ENCODE measurements around the gene GSTM5. TPM values are rescaled to one million over a fixed set of nuclear protein-coding genes. Genes with fewer than 3 reads are reported as not detected.
"Not testable (repeated sequence)": the region's sequence is repeated elsewhere in the genome, so short reads cannot be mapped to it uniquely, and the experiment has no call there.

Gene GSTM5
- polyA plus RNA-seq, 1 donor: 7.2 TPM

- H3K27ac ChIP-seq (ENCODE audit: low read length); H3K4me1 ChIP-seq (ENCODE audit: control insufficient read depth, insufficient read depth, low read length); H3K9me3 ChIP-seq (ENCODE audit: control insufficient read depth, low read depth, low read length); DNase-seq; H3K27me3 ChIP-seq (ENCODE audit: control insufficient read depth, insufficient read depth, low read length); H3K4me3 ChIP-seq (ENCODE audit: low read length): not testable (repeated sequence)
- WGBS (ENCODE audit: insufficient coverage, low lambda C conversion rate): no CpG with 5 or more reads among the region's 10 CpGs
- H3K36me3 ChIP-seq (ENCODE audit: control insufficient read depth, insufficient read depth, low read length): peaks cover 44% of the 10 kb centered on the region
Observed at GRCh38 chr1:109748311-109748710, 36.3 kb downstream of the GSTM5 start.

- peaks cover 48% of the 10 kb centered on the region for H3K36me3 ChIP-seq (ENCODE audit: control insufficient read depth, insufficient read depth, low read length)
- no peak for DNase-seq
Observed at GRCh38 chr1:109749221-109749620, 37.2 kb downstream of the GSTM5 start.

GRCh38 chr1:109750241-109750882, 38.3 kb downstream of the GSTM5 start:
- Histone ChIP-seq H3K4me3 (ENCODE audit: low read length) (no peak overlapping the region), H3K27me3 (ENCODE audit: control insufficient read depth, insufficient read depth, low read length) (no peaks in the 10 kb centered on the region), H3K9me3 (ENCODE audit: control insufficient read depth, low read depth, low read length) (peaks cover 3% of the 10 kb centered on the region), H3K4me1 (ENCODE audit: control insufficient read depth, insufficient read depth, low read length) (no peaks in the 10 kb centered on the region), H3K27ac (ENCODE audit: low read length) (no peak overlapping the region), H3K36me3 (ENCODE audit: control insufficient read depth, insufficient read depth, low read length) (peaks cover 50% of the 10 kb centered on the region)
- no peak for DNase-seq
- WGBS (ENCODE audit: insufficient coverage, low lambda C conversion rate): no CpG with 5 or more reads among the region's 11 CpGs

More at GRCh38 chr1:109749221-109749620, 37.2 kb downstream of the GSTM5 start:
- Histone ChIP-seq H3K4me1 (ENCODE audit: control insufficient read depth, insufficient read depth, low read length) (no peaks in the 10 kb centered on the region), H3K27me3 (ENCODE audit: control insufficient read depth, insufficient read depth, low read length) (no peaks in the 10 kb centered on the region), H3K27ac (ENCODE audit: low read length) (no peak overlapping the region), H3K4me3 (ENCODE audit: low read length) (no peak overlapping the region), H3K9me3 (ENCODE audit: control insufficient read depth, low read depth, low read length) (peaks cover 3% of the 10 kb centered on the region)

GRCh38 chr1:109750920-109751319, 38.9 kb downstream of the GSTM5 start:
- Histone ChIP-seq H3K36me3 (ENCODE audit: control insufficient read depth, insufficient read depth, low read length) (peaks cover 55% of the 10 kb centered on the region), H3K9me3 (ENCODE audit: control insufficient read depth, low read depth, low read length) (peaks cover 3% of the 10 kb centered on the region), H3K27me3 (ENCODE audit: control insufficient read depth, insufficient read depth, low read length) (no peaks in the 10 kb centered on the region), H3K4me3 (ENCODE audit: low read length) (no peak overlapping the region), H3K4me1 (ENCODE audit: control insufficient read depth, insufficient read depth, low read length) (no peaks in the 10 kb centered on the region), H3K27ac (ENCODE audit: low read length) (no peak overlapping the region)
- WGBS (ENCODE audit: insufficient coverage, low lambda C conversion rate): no CpG with 5 or more reads among the region's 6 CpGs
- no peak for DNase-seq

- WGBS (ENCODE audit: insufficient coverage, low lambda C conversion rate): no CpG with 5 or more reads among the region's 12 CpGs
- peaks cover 62% of the 10 kb centered on the region for H3K36me3 ChIP-seq (ENCODE audit: control insufficient read depth, insufficient read depth, low read length)
- DNase-seq: no peak
Observed at GRCh38 chr1:109751531-109752260, 39.6 kb downstream of the GSTM5 start.

GRCh38 chr1:109754738-109755137, 42.7 kb downstream of the GSTM5 start:
- Histone ChIP-seq H3K27me3 (ENCODE audit: control insufficient read depth, insufficient read depth, low read length) (no peaks in the 10 kb centered on the region), H3K4me1 (ENCODE audit: control insufficient read depth, insufficient read depth, low read length) (peaks cover 2% of the 10 kb centered on the region), H3K27ac (ENCODE audit: low read length) (no peak overlapping the region), H3K9me3 (ENCODE audit: control insufficient read depth, low read depth, low read length) (no peaks in the 10 kb centered on the region), H3K4me3 (ENCODE audit: low read length) (no peak overlapping the region), H3K36me3 (ENCODE audit: control insufficient read depth, insufficient read depth, low read length) (peaks cover 84% of the 10 kb centered on the region)
- WGBS (ENCODE audit: insufficient coverage, low lambda C conversion rate): 73% methylated on average over 2 of the region's 2 CpGs
- DNase-seq: no peak

More at GRCh38 chr1:109751531-109752260, 39.6 kb downstream of the GSTM5 start:
- H3K27ac ChIP-seq (ENCODE audit: low read length): no peak overlapping the region
- H3K4me1 ChIP-seq (ENCODE audit: control insufficient read depth, insufficient read depth, low read length): no peaks in the 10 kb centered on the region
- peaks cover 3% of the 10 kb centered on the region for H3K9me3 ChIP-seq (ENCODE audit: control insufficient read depth, low read depth, low read length)
- H3K4me3 ChIP-seq (ENCODE audit: low read length): no peak overlapping the region
- no peaks in the 10 kb centered on the region for H3K27me3 ChIP-seq (ENCODE audit: control insufficient read depth, insufficient read depth, low read length)

- 86% methylated on average over 1 of the region's 5 CpGs for WGBS (ENCODE audit: insufficient coverage, low lambda C conversion rate)
Observed at GRCh38 chr1:109756325-109756724, 44.3 kb downstream of the GSTM5 start.

GRCh38 chr1:109756848-109757521, 44.9 kb downstream of the GSTM5 start:
- Histone ChIP-seq H3K4me3 (ENCODE audit: low read length) (no peak overlapping the region), H3K9me3 (ENCODE audit: control insufficient read depth, low read depth, low read length) (no peaks in the 10 kb centered on the region), H3K27me3 (ENCODE audit: control insufficient read depth, insufficient read depth, low read length) (no peaks in the 10 kb centered on the region), H3K4me1 (ENCODE audit: control insufficient read depth, insufficient read depth, low read length) (peaks cover 13% of the 10 kb centered on the region), H3K27ac (ENCODE audit: low read length) (no peak overlapping the region), H3K36me3 (ENCODE audit: control insufficient read depth, insufficient read depth, low read length) (peaks cover 81% of the 10 kb centered on the region)
- no CpG with 5 or more reads among the region's 7 CpGs for WGBS (ENCODE audit: insufficient coverage, low lambda C conversion rate)
- no peak for DNase-seq

More at GRCh38 chr1:109756325-109756724, 44.3 kb downstream of the GSTM5 start:
- not testable (repeated sequence) for DNase-seq; H3K4me3 ChIP-seq (ENCODE audit: low read length); H3K9me3 ChIP-seq (ENCODE audit: control insufficient read depth, low read depth, low read length); H3K27me3 ChIP-seq (ENCODE audit: control insufficient read depth, insufficient read depth, low read length); H3K27ac ChIP-seq (ENCODE audit: low read length)
- Histone ChIP-seq H3K36me3 (ENCODE audit: control insufficient read depth, insufficient read depth, low read length) (peaks cover 83% of the 10 kb centered on the region), H3K4me1 (ENCODE audit: control insufficient read depth, insufficient read depth, low read length) (peaks cover 11% of the 10 kb centered on the region)

GRCh38 chr1:109757936-109758786, 46.1 kb downstream of the GSTM5 start:
- Histone ChIP-seq H3K9me3 (ENCODE audit: control insufficient read depth, low read depth, low read length) (no peaks in the 10 kb centered on the region), H3K36me3 (ENCODE audit: control insufficient read depth, insufficient read depth, low read length) (peaks cover 70% of the 10 kb centered on the region), H3K4me1 (ENCODE audit: control insufficient read depth, insufficient read depth, low read length) (peaks cover 20% of the 10 kb centered on the region), H3K27me3 (ENCODE audit: control insufficient read depth, insufficient read depth, low read length) (no peaks in the 10 kb centered on the region), H3K27ac (ENCODE audit: low read length) (no peak overlapping the region), H3K4me3 (ENCODE audit: low read length) (no peak overlapping the region)
- no CpG with 5 or more reads among the region's 13 CpGs for WGBS (ENCODE audit: insufficient coverage, low lambda C conversion rate)
- no peak for DNase-seq
